RPMI8226 (cell line): Measurements from ENCODE around the gene COMMD10.

ENCODE experiments used
- DNase-seq: peaks from one replicate; pipeline ENCODE4 v3.0.0-alpha.2; 2015

Gene COMMD10

DNA sequence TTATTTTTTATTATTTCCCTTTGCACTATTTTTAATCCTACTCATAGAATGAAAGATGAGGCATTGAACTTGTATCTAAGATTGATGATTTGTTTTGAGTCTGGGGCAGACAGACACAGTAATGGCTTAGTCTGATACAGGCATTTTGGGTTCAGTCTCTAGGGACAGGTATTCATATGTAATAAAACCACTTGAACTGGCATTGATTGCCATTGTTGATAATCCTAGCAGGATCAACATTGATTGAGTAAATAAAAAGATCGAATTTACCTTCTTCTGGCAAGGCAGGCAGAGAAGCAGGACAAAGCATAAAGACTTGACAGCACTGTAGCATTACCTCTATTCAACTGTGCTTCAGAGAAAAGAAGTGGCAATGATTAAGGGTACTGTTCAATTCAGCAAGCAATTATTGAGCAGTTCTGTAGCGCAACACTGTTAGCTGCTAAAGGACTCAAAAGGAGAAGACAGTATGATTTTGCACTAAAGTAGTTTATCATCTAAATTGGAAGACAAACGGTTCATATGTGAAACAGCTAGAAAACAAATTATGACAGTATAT, 144.4 kb downstream of the COMMD10 start:
- no peak for DNase-seq

DNA sequence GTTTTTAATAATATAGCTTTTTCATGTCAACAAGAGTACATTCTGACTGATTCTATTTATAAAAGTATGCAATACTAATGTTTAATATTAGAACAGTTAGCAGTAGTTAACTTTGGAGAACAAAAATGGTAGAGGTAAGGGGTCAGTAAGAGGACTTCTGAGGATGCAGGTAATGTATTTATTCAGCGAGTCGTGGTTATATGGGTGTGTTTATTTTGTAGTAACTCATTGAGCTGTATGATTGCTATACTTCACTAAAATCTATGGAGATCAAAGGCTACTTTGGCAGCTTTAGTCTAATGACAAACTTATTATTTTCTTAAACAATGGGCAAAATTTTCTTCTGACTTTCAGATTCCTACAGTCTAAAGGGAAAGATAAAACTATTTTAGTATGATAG, 146.5 kb downstream of the COMMD10 start:
- no peak for DNase-seq

DNA sequence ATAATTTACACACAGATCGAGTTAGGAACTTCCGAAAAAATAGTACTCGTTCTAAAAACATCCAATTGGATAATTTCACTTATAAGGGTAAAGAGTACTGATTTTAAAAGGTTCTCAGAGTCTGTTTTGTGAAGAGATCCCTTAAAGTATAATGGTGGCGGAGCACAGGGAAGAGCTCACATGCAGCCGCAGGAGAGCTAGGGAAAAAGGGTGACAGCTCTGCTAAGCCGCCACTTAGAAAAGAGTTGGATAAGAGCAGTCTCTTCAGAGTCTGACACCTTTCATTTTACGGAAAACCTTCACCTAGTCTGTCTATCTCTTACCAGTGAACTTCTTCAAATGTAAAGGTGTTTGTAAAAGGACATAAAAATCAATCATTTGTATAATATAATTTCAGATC, 149.9 kb downstream of the COMMD10 start:
- no peak for DNase-seq

DNA sequence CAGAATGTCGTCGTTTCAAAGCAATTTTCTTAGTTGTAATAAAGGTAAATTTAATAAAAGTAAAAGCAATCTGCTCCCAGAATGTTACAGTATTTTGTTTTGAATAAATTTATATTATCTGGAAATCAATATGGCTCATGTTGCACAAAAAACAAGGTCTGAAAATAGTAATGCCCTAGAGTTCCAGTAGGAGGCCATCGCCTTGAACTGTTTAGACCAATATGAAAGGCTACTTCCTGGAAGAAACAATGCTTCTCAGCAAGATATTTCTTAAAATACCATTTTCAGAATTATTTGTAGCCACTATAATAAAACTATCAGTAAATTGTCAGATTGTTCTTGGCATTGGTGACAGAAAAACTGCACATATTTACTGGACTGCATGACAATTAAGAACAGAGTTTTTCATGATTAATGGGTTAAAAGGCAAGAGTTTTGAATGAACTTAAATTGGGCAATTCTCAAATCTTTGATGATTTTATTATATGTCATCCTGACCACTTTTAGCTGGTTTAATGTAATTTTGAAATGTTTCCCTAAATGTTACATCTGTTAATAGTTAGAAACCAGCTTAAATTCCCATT, 153.2 kb downstream of the COMMD10 start:
- DNase-seq = no peak

DNA sequence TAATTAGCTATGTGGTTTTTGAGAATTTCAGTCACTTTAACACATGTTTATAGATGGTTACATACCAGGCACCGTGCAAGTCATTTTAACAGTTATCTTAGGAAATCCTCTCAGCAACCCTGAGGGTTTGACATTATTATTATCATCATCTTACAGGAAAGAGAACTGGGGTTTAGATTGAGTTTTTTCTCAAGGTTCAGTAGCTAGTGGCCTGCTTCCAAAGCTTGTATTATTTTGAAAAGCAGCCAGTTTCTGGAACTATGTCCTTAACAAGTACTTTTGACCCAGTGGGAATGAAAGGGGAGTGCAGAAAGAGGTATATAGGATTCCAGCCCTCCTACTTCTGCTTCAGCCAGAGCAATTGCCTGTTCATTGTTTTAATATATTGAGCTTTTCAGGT, 157.5 kb downstream of the COMMD10 start:
- DNase-seq = no peak

DNA sequence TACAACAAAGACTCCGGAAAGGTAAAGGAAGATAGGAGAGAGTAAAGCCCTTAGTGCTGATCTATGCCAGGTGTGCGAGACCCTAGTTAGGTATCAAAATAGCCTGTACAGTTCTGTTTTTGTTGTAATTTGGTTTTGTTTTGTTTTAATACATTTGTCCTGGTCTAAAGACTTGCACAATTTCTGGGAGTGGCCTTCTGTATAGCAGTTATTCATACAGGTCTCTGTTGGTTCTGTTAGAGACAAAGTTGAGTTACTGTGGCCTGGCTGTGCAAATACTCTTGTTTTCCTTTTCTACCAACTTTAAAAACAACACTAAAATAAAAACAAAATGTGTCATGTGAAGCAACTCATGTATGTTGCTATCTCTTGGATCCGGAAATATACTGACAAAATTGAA, 163.6 kb downstream of the COMMD10 start:
- no peak for DNase-seq

DNA sequence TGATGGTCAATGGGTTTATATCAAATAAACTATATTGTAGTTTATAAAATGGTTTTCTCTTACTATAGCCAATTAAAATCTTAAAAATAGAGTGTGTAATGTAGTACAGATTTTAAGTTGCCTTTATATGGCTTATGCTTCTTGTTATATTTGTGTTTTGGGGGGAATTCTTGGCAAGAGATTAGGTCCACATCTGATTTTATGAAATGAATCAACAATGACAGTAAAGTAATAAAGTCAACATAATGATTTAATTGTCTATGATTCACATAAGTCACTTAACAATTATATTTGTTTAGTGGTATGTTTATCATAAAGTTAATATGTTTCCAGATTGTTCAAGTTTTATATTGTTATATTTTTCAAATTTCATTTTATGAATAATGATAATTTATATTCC, 164.8 kb downstream of the COMMD10 start:
- DNase-seq = no peak

DNA sequence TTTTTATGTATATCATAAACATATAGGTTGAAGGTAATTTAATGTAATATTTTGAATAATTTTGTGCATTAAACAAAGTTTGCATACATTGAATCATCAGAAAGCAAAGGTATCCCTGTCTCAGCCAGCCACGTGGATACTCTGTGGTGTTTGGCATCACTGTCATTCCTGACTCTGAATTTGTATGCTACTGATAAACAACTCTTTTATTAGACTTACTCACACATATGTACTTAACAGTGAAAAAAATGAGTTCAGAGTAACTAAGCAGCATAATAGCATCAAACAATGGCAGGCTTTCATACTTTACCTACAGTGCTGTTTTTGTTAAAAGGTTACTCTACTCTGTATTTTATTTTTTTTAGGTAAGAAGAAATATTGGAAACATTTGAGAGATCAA, 171.9 kb downstream of the COMMD10 start:
- no peak for DNase-seq

DNA sequence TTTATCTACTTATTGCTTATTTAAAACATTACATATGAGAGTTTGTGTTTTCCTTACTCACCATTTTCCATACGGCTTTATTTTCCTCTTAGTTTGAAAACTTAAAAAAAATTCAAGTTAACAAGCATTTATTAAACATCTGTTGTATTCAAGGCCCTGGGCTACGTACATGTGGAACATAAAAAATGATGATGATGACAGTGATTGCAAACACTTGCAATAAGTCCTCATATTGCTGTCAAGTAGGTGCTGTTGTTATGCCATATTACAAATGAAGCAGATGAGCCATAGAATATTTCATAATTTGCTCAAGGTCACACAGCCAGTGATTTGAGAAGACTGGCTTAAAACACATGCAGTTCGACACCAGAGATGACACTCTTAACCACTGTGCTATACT, 180.6 kb downstream of the COMMD10 start:
- DNase-seq = no peak

DNA sequence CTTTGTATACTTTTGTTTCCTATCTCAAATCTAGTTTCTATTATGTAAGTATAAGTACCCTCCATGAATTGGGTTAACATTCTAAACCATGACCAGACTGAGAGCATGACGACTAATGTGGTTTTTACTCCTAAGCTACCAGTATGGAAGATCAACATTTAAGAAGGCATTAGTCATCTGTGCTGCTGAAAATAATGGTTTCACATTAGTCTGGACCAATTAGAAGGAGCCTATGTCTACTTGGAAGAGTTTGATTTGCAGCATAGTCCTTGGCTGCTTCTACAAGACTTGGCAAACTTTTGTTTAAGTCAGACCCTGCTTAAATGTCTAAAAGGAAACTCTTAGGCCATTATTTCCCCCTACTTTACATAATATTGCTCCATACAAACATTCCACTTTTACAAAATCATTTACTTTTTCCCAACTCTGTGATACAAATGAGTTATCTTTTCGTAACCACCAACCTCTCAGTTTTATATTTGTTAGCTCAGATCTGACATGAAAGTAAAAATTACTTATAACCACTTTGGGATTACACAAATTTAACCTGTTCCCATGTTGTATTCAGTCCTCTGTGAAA, 186.7 kb downstream of the COMMD10 start:
- no peak for DNase-seq

DNA sequence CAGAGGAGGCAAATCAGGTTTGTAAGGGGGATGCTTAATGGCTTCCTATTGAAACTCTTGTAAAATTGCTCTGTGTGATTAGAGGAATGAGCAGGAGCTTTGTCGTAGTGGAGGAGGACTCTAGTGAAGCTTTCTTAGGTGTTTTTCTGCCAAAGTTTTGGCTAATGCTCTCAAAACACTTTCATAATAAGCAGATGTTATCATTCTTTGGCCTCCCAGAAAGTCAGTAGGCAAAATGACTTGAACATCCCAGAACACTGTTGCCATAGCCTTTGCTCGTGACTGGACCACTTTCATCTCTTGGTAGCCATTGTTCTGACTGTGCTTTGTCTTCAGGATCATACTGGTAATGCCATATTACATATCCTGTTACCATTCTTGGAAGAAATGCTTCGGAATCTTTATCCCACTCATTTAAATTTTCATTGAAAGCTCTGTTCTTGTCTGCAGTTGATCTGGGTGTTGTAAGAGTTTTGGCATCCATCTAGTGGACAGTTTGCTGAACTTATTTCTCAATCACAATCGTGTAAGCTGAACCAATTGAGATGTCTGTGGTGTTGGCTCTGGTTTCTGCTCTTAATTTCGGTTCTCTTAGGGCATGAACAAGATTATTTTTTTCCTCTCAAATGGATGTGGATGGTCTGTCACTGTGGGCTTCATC, 187.6 kb downstream of the COMMD10 start:
- no peak for DNase-seq

DNA sequence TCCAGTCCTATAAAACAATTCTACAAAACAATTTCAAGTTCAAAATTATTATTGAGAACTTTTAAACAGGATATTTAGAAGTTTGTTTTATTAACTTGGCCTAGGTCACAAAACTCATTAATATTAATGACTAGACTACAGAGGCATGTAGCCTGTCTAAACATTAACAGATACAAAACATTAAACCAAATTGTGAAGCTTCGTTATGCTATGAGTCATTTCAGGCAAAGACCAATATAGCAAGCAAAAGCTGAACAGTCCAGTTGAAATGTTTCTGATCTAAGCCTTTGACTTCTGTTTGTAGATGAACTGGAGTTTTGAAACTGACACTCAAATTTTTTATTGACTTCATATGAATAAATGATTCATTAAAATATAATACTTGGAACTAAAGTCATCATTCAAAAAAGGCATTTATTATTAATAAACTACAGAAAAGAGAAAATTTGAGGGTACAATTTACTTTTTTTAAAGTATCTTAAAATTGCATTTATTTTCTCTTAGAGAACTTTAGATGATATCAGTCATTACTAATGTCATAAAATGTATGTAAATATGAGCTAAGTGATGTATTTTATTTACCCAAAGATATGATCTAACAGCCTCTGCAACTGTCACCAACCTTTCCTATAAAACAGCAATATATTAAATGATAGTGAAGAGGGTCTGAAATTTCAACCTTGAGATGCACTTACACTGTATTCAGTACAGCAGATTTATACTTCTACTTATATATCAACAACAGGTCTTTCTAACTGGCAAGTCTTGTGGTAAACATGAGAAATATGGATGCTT, 188.8 kb downstream of the COMMD10 start:
- no peak for DNase-seq

DNA sequence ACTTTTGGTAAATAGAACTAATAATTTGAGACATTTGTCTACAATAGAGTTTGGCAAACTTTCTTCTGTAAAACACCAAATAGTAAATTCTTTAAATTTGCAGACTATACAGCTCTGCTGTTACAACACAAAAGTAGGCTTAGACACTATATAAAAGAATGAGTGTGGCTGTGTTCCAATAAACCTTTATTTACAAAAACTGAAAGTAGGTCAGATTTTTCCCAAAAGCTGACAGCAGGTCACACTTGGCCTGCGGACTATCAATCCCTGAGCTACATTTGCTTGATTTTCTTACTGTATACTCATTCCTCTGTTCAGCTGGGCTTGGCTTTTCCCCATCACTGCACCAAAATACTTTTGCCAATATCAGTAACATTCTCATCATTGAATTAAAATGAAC, 189.4 kb downstream of the COMMD10 start:
- no peak for DNase-seq

DNA sequence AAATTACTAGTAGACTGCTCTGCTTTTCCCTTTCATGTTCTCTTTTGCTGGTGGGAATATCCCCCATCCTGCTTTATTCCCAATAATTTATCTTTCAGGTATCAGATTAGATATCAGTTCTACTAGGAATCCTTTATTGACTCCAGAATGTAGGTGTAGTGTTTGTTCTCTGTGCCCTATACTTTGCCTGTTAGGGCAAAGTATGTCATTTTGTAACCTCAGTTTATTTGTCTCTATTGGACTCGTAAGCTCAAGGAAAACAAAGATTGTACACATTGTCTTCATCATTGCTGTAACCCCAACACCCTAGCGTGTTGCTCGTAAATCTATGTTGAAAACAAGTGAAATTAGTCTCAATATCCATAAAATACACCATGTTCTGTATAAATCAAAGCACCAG, 190.5 kb downstream of the COMMD10 start:
- DNase-seq = no peak

DNA sequence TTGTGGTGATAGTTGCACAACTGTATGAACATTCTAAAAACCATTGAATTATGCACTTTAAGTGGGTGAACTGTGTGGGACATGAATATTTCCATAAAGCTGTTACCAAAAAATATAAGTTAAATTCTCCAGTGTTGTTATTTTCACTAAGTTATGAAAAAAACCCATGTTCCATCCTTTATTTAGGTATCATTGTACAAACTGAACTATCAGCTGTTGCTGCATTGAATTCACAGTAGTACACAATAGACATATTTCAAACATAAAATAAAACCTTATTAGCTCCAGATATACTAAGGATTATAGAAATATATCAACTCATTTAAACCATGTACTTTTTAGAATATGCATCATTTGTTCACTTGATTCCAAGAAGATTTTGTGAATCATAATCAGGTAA, 192.1 kb downstream of the COMMD10 start:
- no peak for DNase-seq

DNA sequence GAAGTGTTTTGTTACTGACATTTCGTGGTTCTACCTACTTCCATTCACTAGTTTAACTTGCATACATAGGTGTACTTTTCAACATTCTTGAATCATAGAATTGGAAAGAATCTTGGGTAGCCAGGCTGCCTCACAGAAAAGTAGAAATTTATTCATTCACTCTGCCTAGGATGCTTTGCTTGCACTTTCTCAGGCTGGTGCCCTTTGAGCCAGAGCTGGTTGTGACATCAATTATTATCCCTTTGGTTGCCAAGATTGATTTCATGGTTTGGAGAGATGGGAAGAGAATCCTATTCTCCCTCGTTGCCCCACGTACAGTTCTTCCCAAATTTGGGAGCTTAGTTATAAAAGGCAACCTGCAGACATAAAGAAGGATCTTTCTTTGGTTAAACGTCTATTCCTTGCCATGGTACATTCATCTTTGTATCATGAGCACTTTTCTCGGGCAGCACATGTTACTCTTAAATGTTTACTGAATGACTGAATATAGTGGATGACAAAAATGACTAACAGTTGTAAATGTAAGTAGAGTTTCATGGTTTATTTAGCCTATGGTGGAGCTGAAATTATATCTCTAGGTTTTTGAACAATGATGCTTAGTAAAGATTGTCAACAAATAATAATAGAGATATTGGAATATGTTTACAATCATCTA, 195.5 kb downstream of the COMMD10 start:
- no peak for DNase-seq

DNA sequence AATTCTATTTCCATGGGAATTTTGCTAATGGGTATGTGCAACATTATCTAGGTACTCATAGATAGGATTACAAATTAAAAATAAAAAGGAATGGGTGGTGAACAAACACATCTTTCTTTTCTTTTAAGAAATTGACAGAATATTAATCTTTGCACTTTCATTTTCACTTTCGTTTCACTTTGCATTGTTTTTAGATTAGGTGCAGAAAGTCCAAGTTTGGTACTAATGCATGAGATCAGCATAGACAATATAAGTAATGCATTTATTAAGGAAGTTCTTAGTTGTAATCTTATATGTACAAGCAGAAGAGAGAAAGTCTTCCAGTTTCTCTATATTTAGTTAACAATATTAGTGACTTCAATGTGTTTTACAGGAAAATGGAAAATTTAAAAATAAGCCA, 196.5 kb downstream of the COMMD10 start:
- DNase-seq = no peak

DNA sequence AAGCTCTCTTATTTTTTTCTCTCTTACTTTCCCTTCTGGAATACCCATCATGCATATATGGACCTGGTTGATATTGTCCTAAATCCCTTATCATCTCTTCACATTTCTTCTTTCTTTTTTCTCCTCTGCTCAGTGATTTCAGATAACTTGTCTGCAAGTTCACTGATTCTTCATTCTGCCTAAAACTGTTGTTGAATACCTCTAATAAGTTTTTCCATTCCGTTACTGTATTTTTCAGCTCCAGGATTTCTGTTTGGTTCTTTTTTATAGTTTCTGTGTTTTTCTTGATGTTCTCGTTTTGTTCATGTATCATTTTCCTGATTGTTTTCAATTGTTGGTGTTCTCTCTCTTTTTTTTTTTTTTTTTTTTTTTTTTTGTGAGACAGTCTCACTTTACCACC, 203.7 kb downstream of the COMMD10 start:
- no peak for DNase-seq

DNA sequence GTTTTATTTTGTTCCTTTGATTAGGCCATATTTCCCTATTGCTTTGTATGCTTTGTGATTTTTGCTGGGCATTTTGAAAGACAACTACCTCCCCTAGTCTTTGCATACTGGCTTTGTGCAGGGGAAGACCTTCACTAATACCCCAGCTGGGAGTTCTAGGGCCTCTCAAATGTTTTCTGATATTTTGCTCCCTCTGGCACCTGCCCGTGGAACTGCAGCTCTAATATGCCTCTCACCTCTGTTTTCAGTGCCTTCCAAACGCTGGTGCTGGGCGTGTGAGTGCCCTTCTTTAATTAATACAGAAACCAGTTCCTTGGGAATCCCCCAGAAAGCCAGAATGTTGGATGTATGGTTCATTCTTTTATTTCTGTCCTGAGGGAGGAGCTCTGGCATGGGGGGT, 204.5 kb downstream of the COMMD10 start:
- peak; percentile 8 for DNase-seq

DNA sequence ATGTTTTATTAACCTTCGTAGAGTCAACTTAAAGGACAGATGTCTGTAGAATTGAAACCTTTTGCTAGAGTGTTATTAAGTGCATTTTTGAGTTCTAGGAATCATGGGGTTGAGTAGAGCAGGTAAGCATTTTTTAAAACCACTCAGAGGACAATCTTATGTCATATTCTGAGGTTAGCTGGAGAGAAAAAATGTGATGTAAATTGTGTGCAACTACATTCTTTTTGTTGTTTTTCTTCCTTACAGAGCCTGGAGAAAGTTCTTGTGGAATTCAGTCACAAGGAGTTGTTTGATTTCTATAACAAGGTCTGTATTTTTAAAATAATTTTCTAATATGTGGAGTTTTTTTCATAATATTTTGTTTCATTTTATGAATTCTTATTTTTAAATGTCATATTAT, 206.4 kb downstream of the COMMD10 start:
- no peak for DNase-seq

DNA sequence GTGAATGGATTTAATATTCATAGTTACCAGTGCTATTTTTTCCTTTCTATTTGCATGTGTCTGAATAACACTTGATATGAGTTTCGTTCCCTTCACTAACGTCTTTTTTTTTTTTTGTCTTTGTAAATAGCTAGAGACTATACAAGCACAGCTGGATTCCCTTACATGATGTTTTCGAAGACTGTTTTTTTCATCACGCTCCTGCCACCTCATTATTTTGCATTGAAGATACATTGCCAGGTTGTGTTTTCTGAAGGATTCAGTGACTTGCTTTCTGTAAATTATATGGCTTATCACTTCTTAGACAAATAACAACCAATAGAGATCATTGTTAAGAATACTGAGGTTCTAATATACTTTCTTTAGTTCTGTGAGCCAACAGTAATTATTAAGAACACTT, 207.5 kb downstream of the COMMD10 start:
- no peak for DNase-seq

DNA sequence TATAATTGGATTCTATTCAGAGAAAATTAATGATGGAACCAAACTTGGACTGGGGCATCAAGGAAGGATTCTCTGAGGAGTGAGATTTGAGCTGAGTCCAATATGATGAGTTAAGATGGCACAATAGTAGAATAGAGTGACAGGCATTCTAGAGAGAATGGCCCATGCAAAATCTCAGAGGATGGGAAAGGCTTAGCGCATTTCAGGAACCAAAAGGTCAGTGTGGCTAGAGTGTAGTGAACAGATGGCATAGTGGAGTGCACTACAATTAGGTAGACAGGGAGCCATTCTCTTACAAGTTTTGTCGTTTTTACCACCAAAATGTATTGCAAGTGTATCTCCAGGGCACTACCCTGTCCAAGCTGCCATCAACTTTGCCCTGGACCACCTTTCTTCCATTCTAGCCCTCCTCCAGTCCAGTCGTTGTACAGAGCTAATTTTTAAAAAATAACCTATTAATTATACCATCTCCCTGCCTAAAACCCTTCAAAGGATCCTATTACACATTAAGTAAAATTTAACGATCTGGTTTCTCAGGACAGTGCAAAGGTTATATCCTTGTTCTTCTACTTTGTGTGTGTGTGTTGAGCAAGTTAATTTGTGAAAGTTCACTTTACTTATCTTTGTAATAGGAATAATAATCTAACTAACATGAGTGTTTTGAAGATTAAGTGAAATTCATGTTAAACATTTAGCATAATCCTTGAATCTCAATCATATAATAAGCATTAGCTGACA, 211.7 kb downstream of the COMMD10 start:
- no peak for DNase-seq
